Ovary (tissue), 3 donors: ENCODE data around the gene IL1RAP.

Experiments used
- CTCF ChIP-seq, 3 donors: fragments of 450-650 bp in 2 of 3; fragments of 200-600 bp in 1 of 3; IDR thresholded peaks; one replicate each; pipeline versions ENCODE4 v1.5.1 to v1.8.0; 2016 to 2022; ENCODE audit warnings: antibody characterized with exemption in 3 of 3, mild to moderate bottlenecking in 1 of 3
- EP300 ChIP-seq: sonication (generic); formaldehyde crosslinking; IDR thresholded peaks from one replicate; pipeline ENCODE4 v1.6.1; 2017; ENCODE audit warnings: antibody characterized with exemption
- POLR2A ChIP-seq: fragments of 450-650 bp; IDR thresholded peaks from one replicate; pipeline ENCODE4 v1.6.1; 2017; ENCODE audit warnings: antibody characterized with exemption, mild to moderate bottlenecking, moderate library complexity
- donor health status: DM: no; HTN: no; CAD: no.

GRCh38 chr3:190695225-190695624, 181.3 kb downstream of the IL1RAP start:
- TF ChIP-seq POLR2A, result no peak
- TF ChIP-seq CTCF (IDR thresholded peaks at IDR 0.05), result no peak
- no peak for TF ChIP-seq EP300
